Heart right ventricle (tissue), 16 donors: ENCODE data around the gene TAF5L. TPM values are rescaled to one million over a fixed set of nuclear protein-coding genes. Genes with fewer than 3 reads are reported as not detected.
"Not testable (repeated sequence)": the region's sequence is repeated elsewhere in the genome, so short reads cannot be mapped to it uniquely, and the experiment has no call there.

Experiments used
- ATAC-seq, 8 donors: fragments of 200-7000 bp; cut with Tn5 transposase; one replicate each; pipeline ENCODE4 v1.9.1; 2020; ENCODE audit warnings: mild to moderate bottlenecking in 8 of 8, moderate library complexity in 8 of 8, moderate number of reproducible peaks in 1 of 8
- DNase-seq, 2 donors: peaks; one replicate each; pipeline ENCODE4 v3.0.0-alpha.2; 2020
- H3K27ac ChIP-seq, 10 donors: fragments of 200-600 bp; sonication (generic) in 2 of 10; one replicate each; pipeline versions ENCODE4 v1.5.0 to v1.8.0; 2020 to 2022; ENCODE audit warnings: mild to moderate bottlenecking in 3 of 10
- H3K27me3 ChIP-seq, 7 donors: fragments of 200-600 bp; one replicate each; pipeline ENCODE4 v1.8.0; 2021 to 2022; ENCODE audit warnings: mild to moderate bottlenecking in 2 of 7
- H3K36me3 ChIP-seq, 9 donors: fragments of 200-600 bp; sonication (generic) in 1 of 9; one replicate each; pipeline versions ENCODE4 v1.5.0 to v1.8.0; 2020 to 2022; ENCODE audit warnings: mild to moderate bottlenecking in 2 of 9
- H3K4me1 ChIP-seq, 9 donors: fragments of 200-600 bp; sonication (generic) in 1 of 9; one replicate each; pipeline versions ENCODE4 v1.5.0 to v1.8.0; 2020 to 2022; ENCODE audit warnings: mild to moderate bottlenecking in 4 of 9
- H3K4me3 ChIP-seq, 10 donors: fragments of 200-600 bp; sonication (generic) in 2 of 10; one replicate each; pipeline versions ENCODE4 v1.5.0 to v1.8.0; 2020 to 2022; ENCODE audit warnings: mild to moderate bottlenecking in 7 of 10, moderate library complexity in 2 of 10
- H3K9me3 ChIP-seq, 11 donors: fragments of 200-600 bp in 10 of 11; sonication (generic) in 2 of 11; one replicate each; pipeline versions ENCODE4 v1.5.0 to v1.8.0; 2013 to 2022; ENCODE audit warnings: mild to moderate bottlenecking in 2 of 11, control low read depth in 1 of 11, moderate library complexity in 1 of 11
- WGBS, 2 donors: extraction: QIAGEN DNeasy Blood & Tissue Kit; methylation state at CpG; one replicate each; pipeline ENCODE4 v1.1.7; 2013; ENCODE audit warnings: inconsistent platforms in 1 of 2; 5-methylcytosine and 5-hydroxymethylcytosine counted together
- intact Hi-C, 10 donors: fragments of 100-400 bp; cut with DNase I; formaldehyde crosslinking; loops; one replicate each; pipeline versions ENCODE4 v1.11.1 to v1.14.2; 2022
- polyA plus RNA-seq, 2 donors: library from polyadenylated mRNA; stranded (reverse); fragments of 200-250 nt; gene quantifications; one replicate each; pipeline ENCODE4 v1.2.3, GENCODE V29; 2013
- total RNA-seq, 10 donors: library from RNA; stranded (reverse); fragmentation: NEBNext Ultra II Directional in 3 of 10; extraction: Animal tissue kit (Norgen Biotek cat#: 25700) in 3 of 10; gene quantifications; one replicate each; pipeline versions ENCODE4 v1.2.1 to v1.2.4, GENCODE V29; 2021 to 2023
- TF ChIP-seq, protein P1 (sequence below), 9 donors: fragments of 200-600 bp; sonication (generic) in 2 of 9; IDR thresholded peaks; one replicate each; pipeline versions ENCODE4 v1.5.0 to v1.8.0; 2021 to 2022; ENCODE audit warnings: antibody characterized with exemption in 9 of 9, mild to moderate bottlenecking in 5 of 9, moderate library complexity in 1 of 9
- donor health status: Arrhythmogenic right ventricular cardiomyopathy.
- donor health status: ischemic (EF 13 %, LVEDD 7.1; RV severe dilation, severe dysfunction).
- donor health status: healthy with polysubstance abuse.
- donor health status: DM: no; HTN: yes; CAD: no.
- donor health status: DM: no; HTN: no; CAD: no.
- donor health status: ischemic (EF 25% LVEDD 6.9; RV normal size, moderate dysfunction).
- donor health status: ischemic (EF 25% LVEDD 5.7; RV mildly dilated, moderate dysfunction).
- donor health status: healthy.
- donor health status: DM: yes; HTN: yes; CAD: no.
- donor health status: Ischemic cardiomyopathy.
- donor health status: ischemic (EF 35%, LVEDD 5.7; RV mildly dilated, moderate dysfunction).
- donor health status: nonischemic (EF 11% LVEDD 7.7; RV severe dilation, severe dysfunction).
- donor health status: DM: yes; HTN: yes; CAD: no.
- donor health status: PGD.
- donor health status: ischemic (EF 29% LVEDD 5.4; RV normal size, mild dysfunction).
- donor health status: nonischemic (EF 23%, LVEDD 6.1; RV moderate dilation, normal function).

TAF5L gene
- total and polyA plus RNA-seq, 12 donors = 6.0 to 13.7 (median 10.9) TPM

DNA sequence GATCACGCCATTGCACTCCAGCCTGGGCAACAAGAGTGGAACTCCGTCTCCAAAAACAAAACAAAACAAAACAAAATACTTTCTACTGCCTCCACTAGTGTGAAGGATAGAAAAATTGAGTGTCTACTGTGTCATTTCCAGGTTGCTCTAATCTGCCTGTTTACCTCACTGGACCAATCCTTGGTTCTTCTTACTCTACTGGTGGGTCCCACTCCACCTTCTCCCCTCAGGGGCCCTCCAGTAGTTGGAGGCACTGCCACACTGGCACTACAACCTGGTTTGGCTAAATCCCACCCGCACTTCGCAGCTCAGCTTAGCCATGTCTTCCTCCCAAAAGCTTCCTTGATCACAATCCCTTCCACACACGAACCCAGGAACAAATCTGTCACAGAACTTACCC lies 2.7 kb downstream of the TAF5L start:
- Histone ChIP-seq H3K4me3 (no peak overlapping the region), H3K4me1 (peaks cover 15 to 79% (median 47%) of the 10 kb centered on the region in 9 donors), H3K27me3 (no peaks in the 10 kb centered on the region), H3K9me3 (no peaks in the 10 kb centered on the region), H3K27ac (no peak overlapping the region), H3K36me3 (no peaks in the 10 kb centered on the region)
- intact Hi-C loops = loop anchor here in 2 of 10 donors (5.0 to 10.0 kb wide), 2 partner anchors 61 to 68 kb away; partner anchors contain the start of gene ABCB10 (in 1 of the 2)
- WGBS, 2 donors = 86 to 93% methylated on average over 5 of the region's 5 CpGs
- ATAC-seq (no peak), DNase-seq (no peak)
- TF ChIP-seq, protein P1, sequence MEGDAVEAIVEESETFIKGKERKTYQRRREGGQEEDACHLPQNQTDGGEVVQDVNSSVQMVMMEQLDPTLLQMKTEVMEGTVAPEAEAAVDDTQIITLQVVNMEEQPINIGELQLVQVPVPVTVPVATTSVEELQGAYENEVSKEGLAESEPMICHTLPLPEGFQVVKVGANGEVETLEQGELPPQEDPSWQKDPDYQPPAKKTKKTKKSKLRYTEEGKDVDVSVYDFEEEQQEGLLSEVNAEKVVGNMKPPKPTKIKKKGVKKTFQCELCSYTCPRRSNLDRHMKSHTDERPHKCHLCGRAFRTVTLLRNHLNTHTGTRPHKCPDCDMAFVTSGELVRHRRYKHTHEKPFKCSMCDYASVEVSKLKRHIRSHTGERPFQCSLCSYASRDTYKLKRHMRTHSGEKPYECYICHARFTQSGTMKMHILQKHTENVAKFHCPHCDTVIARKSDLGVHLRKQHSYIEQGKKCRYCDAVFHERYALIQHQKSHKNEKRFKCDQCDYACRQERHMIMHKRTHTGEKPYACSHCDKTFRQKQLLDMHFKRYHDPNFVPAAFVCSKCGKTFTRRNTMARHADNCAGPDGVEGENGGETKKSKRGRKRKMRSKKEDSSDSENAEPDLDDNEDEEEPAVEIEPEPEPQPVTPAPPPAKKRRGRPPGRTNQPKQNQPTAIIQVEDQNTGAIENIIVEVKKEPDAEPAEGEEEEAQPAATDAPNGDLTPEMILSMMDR (IDR thresholded peaks at IDR 0.05) = no peak

DNA sequence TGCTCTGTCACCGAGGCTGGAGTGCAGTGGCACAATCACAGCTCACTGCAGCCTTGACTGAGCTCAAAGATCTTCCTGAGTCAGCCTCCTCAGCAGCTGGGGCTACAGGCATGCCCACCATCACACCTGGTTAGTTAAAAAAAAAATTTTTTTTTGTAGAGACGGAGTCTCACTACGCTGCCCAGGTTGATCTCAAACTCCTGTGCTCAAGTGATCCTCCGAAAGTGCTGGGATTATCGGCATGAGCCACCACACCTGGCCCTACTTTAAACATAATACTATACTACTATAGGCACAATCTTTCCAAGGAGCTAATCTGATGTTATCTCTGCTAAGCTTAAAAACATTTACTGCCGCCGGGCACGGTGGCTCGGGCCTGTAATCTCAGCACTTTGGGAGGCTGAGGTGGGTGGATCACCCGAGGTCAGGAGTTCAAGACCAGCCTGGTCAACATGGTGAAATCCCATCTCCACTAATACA lies 3.2 kb downstream of the TAF5L start:
- H3K27ac ChIP-seq, ATAC-seq, H3K4me3 ChIP-seq, H3K36me3 ChIP-seq, H3K9me3 ChIP-seq, DNase-seq, H3K27me3 ChIP-seq: not testable (repeated sequence)
- 81 to 84% methylated on average over 10 of the region's 10 CpGs for WGBS, 2 donors
- H3K4me1 ChIP-seq = peaks cover 15 to 78% (median 46%) of the 10 kb centered on the region in 9 donors
- intact Hi-C loops = loop anchor here in 2 of 10 donors (5.0 to 10.0 kb wide), 2 partner anchors 60 to 68 kb away; partner anchors contain the start of gene ABCB10 (in 1 of the 2)

DNA sequence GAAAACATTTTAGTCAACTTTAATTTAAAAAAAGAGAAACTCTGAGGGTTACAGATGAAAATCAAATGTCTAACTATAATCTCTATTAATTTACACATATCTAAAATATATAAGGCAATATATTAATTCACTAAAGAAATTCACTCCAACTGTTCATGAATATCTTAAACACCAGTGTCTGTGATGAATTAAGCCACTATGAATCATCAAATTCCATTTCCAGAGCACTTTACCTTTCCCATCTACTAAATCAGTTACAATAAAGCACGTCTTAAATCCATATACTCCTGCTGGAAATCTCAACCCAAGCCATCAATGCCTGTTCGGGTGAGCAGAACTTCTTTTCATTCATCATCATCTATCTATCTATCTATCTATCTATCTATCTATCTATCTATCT lies 4.3 kb downstream of the TAF5L start:
- no peak overlapping the region for H3K27ac ChIP-seq
- H3K9me3 ChIP-seq = no peaks in the 10 kb centered on the region
- intact Hi-C loops = loop anchor here in 2 of 10 donors (5.0 to 10.0 kb wide), 2 partner anchors 59 to 67 kb away; partner anchors contain the start of gene ABCB10 (in 1 of the 2)
- WGBS, 2 donors = 92 to 95% methylated on average over 2 of the region's 2 CpGs
- no peak overlapping the region for H3K4me3 ChIP-seq
- no peaks in the 10 kb centered on the region for H3K36me3 ChIP-seq
- no peaks in the 10 kb centered on the region for H3K27me3 ChIP-seq
- no peak for DNase-seq
- peaks cover 11 to 76% (median 36%) of the 10 kb centered on the region in 9 donors for H3K4me1 ChIP-seq
- TF ChIP-seq, protein P1 (IDR thresholded peaks at IDR 0.05) = no peak
- no peak for ATAC-seq

DNA sequence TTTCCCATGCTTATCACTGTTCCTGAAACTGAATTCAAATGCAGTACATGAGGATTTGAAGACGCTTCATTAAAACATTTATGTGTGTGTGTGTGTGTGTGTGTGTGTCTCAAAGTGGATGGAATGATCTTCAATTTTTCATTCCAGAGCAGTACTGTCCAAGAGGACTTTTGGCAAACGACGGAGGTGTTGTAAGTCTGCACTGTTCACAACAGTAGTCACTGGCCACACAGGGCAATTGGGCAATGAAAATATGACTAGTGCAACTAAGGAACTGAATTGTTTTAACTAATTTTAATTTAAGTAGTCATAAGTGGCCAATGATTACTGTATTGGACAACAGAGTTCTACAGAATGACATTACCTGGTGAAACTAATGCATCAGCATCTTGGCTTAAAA lies 5.0 kb downstream of the TAF5L start:
- H3K4me1 ChIP-seq = peaks cover 11 to 77% (median 34%) of the 10 kb centered on the region in 9 donors
- intact Hi-C loops = loop anchor here in 2 of 10 donors (5.0 to 10.0 kb wide), 2 partner anchors 59 to 66 kb away; partner anchors contain the start of gene ABCB10 (in 1 of the 2)

More for the DNA sequence above, 5.0 kb downstream of the TAF5L start:
- H3K27me3 ChIP-seq = no peaks in the 10 kb centered on the region
- H3K27ac ChIP-seq = no peak overlapping the region
- ATAC-seq (peak in 2 of 8 donors; percentile 53 to 62), DNase-seq (no peak)
- TF ChIP-seq, protein P1 (IDR thresholded peaks at IDR 0.05) = no peak
- H3K4me3 ChIP-seq = no peak overlapping the region
- no peaks in the 10 kb centered on the region for H3K36me3 ChIP-seq
- WGBS, 2 donors = 50 to 64% methylated on average over 3 of the region's 3 CpGs
- H3K9me3 ChIP-seq = no peaks in the 10 kb centered on the region
